HepG2 (cell line): Measurements from ENCODE around the gene ZDHHC14. TPM values are rescaled to one million over a fixed set of nuclear protein-coding genes. Genes with fewer than 3 reads are reported as not detected.

Source experiments
- AGO2 ChIP-seq: fragments of 200-400 bp; formaldehyde crosslinking; optimal IDR thresholded peaks from 2 replicates; pipeline ENCODE3; 2017; ENCODE audit warnings: mild to moderate bottlenecking, low read depth, low read length, moderate library complexity
- ASH2L ChIP-seq: fragments of 300-600, 200-600 bp; sonication (generic); IDR thresholded peaks from 2 replicates; pipeline ENCODE4 v1.7.0; 2017; ENCODE audit warnings: low read depth, mild to moderate bottlenecking, moderate library complexity, mixed read lengths, low read length; ENCODE audit not compliant: insufficient read length
- CBX1 ChIP-seq: IDR thresholded peaks from one replicate; pipeline ENCODE4 v1.6.1; 2016; ENCODE audit warnings: antibody characterized with exemption, low read depth
- FIP1L1 ChIP-seq: fragments of 200-400 bp; formaldehyde crosslinking; IDR thresholded peaks from 2 replicates; pipeline ENCODE4 v1.6.1; 2018; ENCODE audit warnings: low read depth, mild to moderate bottlenecking, low read length, moderate library complexity, borderline replicate concordance; ENCODE audit not compliant: insufficient read depth
- FOXM1 ChIP-seq: sonication (generic); formaldehyde crosslinking; IDR thresholded peaks from 2 replicates; pipeline ENCODE4 v1.5.0; 2020; ENCODE audit warnings: missing genetic modification reagents
- JUND ChIP-seq: sonication (generic); formaldehyde crosslinking; IDR thresholded peaks from 2 replicates; pipeline ENCODE4 v1.8.0; 2022; ENCODE audit warnings: mild to moderate bottlenecking, missing genetic modification reagents
- MED1 ChIP-seq: sonication (generic); formaldehyde crosslinking; IDR thresholded peaks from 2 replicates; pipeline ENCODE4 v1.4.0; 2020; ENCODE audit warnings: missing genetic modification reagents
- MTF1 ChIP-seq: sonication (generic); formaldehyde crosslinking; IDR thresholded peaks from 2 replicates; pipeline ENCODE4 v1.5.0; 2020; ENCODE audit warnings: missing genetic modification reagents
- PHF8 ChIP-seq: sonication (generic); formaldehyde crosslinking; IDR thresholded peaks from 2 replicates; pipeline ENCODE4 v1.5.0; 2020; ENCODE audit warnings: missing genetic modification reagents
- POLR2AphosphoS2 ChIP-seq: IDR thresholded peaks from 2 replicates; pipeline ENCODE4 v1.6.1; 2011; ENCODE audit warnings: low read depth, low read length, improper control_type of control experiment
- RCOR2 ChIP-seq: IDR thresholded peaks from 2 replicates; pipeline ENCODE4 v1.6.1; 2016; ENCODE audit warnings: missing biosample characterization, missing genetic modification reagents
- THRA ChIP-seq: sonication (generic); formaldehyde crosslinking; IDR thresholded peaks from 2 replicates; pipeline ENCODE4 v1.4.0; 2020; ENCODE audit warnings: missing genetic modification reagents, borderline replicate concordance
- XRCC5 ChIP-seq: fragments of 200-400 bp; formaldehyde crosslinking; optimal IDR thresholded peaks from 2 replicates; pipeline ENCODE3; 2017; ENCODE audit warnings: mild to moderate bottlenecking, low read length
- ZBTB26 ChIP-seq: IDR thresholded peaks from 2 replicates; pipeline ENCODE4 v1.6.1; 2016; ENCODE audit warnings: missing compliant biosample characterization, missing genetic modification reagents, borderline replicate concordance
- ZBTB37 ChIP-seq: sonication (generic); formaldehyde crosslinking; IDR thresholded peaks from 2 replicates; pipeline ENCODE4 v1.4.0; 2020; ENCODE audit warnings: mild to moderate bottlenecking, missing genetic modification reagents
- ZNF124 ChIP-seq: sonication (generic); formaldehyde crosslinking; IDR thresholded peaks from 2 replicates; pipeline ENCODE4 v1.4.0; 2020; ENCODE audit warnings: missing genetic modification reagents
- ZNF207 ChIP-seq: fragments of 450-650 bp; IDR thresholded peaks from 2 replicates; pipeline ENCODE4 v1.6.1; 2016; ENCODE audit warnings: antibody characterized with exemption, borderline replicate concordance
- ZNF333 ChIP-seq: sonication (generic); formaldehyde crosslinking; IDR thresholded peaks from 2 replicates; pipeline ENCODE4 v1.4.0; 2020; ENCODE audit warnings: mild to moderate bottlenecking, missing genetic modification reagents, borderline replicate concordance
- ZNF431 ChIP-seq: sonication (generic); formaldehyde crosslinking; IDR thresholded peaks from 2 replicates; pipeline ENCODE4 v1.9.0; 2022; ENCODE audit warnings: missing genetic modification reagents, low read depth, mild to moderate bottlenecking, borderline replicate concordance
- ZNF556 ChIP-seq: sonication (generic); formaldehyde crosslinking; IDR thresholded peaks from 2 replicates; pipeline ENCODE4 v1.4.0; 2020; ENCODE audit warnings: mild to moderate bottlenecking, missing genetic modification reagents, borderline replicate concordance
- ZNF567 ChIP-seq: sonication (generic); formaldehyde crosslinking; IDR thresholded peaks from 2 replicates; pipeline ENCODE4 v1.8.1; 2023; ENCODE audit warnings: mild to moderate bottlenecking, missing genetic modification reagents, borderline replicate concordance
- ZNF740 ChIP-seq: sonication (generic); formaldehyde crosslinking; IDR thresholded peaks from 2 replicates; pipeline ENCODE4 v1.4.0; 2020; ENCODE audit warnings: missing genetic modification reagents
- ZNF772 ChIP-seq: sonication (generic); formaldehyde crosslinking; IDR thresholded peaks from 2 replicates; pipeline ENCODE4 v1.5.0; 2020; ENCODE audit warnings: mild to moderate bottlenecking, missing genetic modification reagents
- ZNF878 ChIP-seq: sonication (generic); formaldehyde crosslinking; IDR thresholded peaks from 2 replicates; pipeline ENCODE4 v1.8.1; 2023; ENCODE audit warnings: mild to moderate bottlenecking, missing genetic modification reagents, moderate library complexity
- ZNF879 ChIP-seq: sonication (generic); formaldehyde crosslinking; IDR thresholded peaks from 2 replicates; pipeline ENCODE4 v1.8.1; 2023; ENCODE audit warnings: missing genetic modification reagents
- ZSCAN22 ChIP-seq: sonication (generic); formaldehyde crosslinking; IDR thresholded peaks from 2 replicates; pipeline ENCODE4 v1.4.0; 2020; ENCODE audit warnings: mild to moderate bottlenecking, missing genetic modification reagents
- polyA plus RNA-seq, 8 experiments: library from polyadenylated mRNA; depleted of rRNA in 3 of 8; stranded (reverse) in 7 of 8; unstranded in 1 of 8; fragments of >200 nt; fragmentation: Illumina TruSeq in 4 of 8; extraction: Trizol in 4 of 8; gene quantifications; 2 replicates each; pipeline versions ENCODE4 v1.2.1 to v1.2.3, GENCODE V29; 2011 to 2016; ENCODE audit warnings: low read depth in 4 of 8, missing spikeins in 1 of 8, mixed read lengths in 1 of 8; ENCODE audit not compliant: insufficient read depth in 1 of 8
- total RNA-seq, 5 experiments: library from RNA; depleted of rRNA; stranded (reverse); fragments of >200 nt; fragmentation: Illumina TruSeq; extraction: Trizol; gene quantifications; 2 replicates each; pipeline ENCODE4 v1.2.3, GENCODE V29; 2016; ENCODE audit warnings: low read depth in 1 of 5

The ZDHHC14 gene
- total and polyA plus RNA-seq, 2 of the 13 experiments (the other 11 are each of a cell fraction or from before 2014, with no cell fraction given): 3.7 to 9.5 TPM

GRCh38 chr6:157667211-157668008 is 286.4 kb downstream of the ZDHHC14 start (continued):
- TF ChIP-seq ZNF207 (no peak), ZNF740 (no peak), MED1 (CRISPR knock-in tag) (0 out of 2 replicates have a peak, but pooled peaks have one; percentile 16), JUND (no peak), ZNF124 (CRISPR knock-in tag) (0 out of 2 replicates have a peak, but pooled peaks have one; percentile 30), ZNF772 (CRISPR knock-in tag) (no peak), ZSCAN22 (CRISPR knock-in tag) (no peak), XRCC5 (peak; percentile 24), MTF1 (no peak), ZNF333 (CRISPR knock-in tag) (no peak), THRA (CRISPR knock-in tag) (0 out of 2 replicates have a peak, but pooled peaks have one; percentile 17), ZBTB26 (CRISPR knock-in tag) (no peak), AGO2 (no peak), PHF8 (CRISPR knock-in tag) (no peak), ZNF431 (CRISPR knock-in tag) (no peak; the same call in 1 of the 2 replicates), RCOR2 (CRISPR knock-in tag) (no peak), POLR2AphosphoS2 (no peak), ZNF556 (CRISPR knock-in tag) (no peak), ZBTB37 (CRISPR knock-in tag) (no peak), ZNF879 (no peak), CBX1 (no peak), FOXM1 (CRISPR knock-in tag) (no peak), ASH2L (peak; percentile 55), FIP1L1 (no peak), ZNF878 (CRISPR knock-in tag) (no peak), ZNF567 (no peak)
